Thoracic aorta (tissue), 2 donors: Measurements from ENCODE around the gene KCTD17. TPM values are rescaled to one million over a fixed set of nuclear protein-coding genes. Genes with fewer than 3 reads are reported as not detected.

Source experiments
- ATAC-seq: fragments of 150-250 bp; one replicate; pipeline ENCODE4 v1.8.0; 2017; ENCODE audit warnings: low read depth; ENCODE audit not compliant: insufficient number of reproducible peaks, low FRiP score
- DNase-seq: peaks from one replicate; pipeline ENCODE4 v3.0.0-alpha.2; 2020; ENCODE audit warnings: low spot score
- H3K27ac ChIP-seq, 2 donors: fragments of 200-600 bp; sonication (generic); 1 replicate in 1 of 2; 2 replicates in 1 of 2; pipeline ENCODE4 v1.5.1; 2016; ENCODE audit warnings: mild to moderate bottlenecking in 2 of 2, moderate library complexity in 2 of 2
- H3K27me3 ChIP-seq: fragments of 200-600 bp; sonication (generic); replicated peaks from 2 replicates; pipeline ENCODE4 v1.6.0; 2016; ENCODE audit warnings: mild to moderate bottlenecking; ENCODE audit not compliant: insufficient read depth
- H3K36me3 ChIP-seq: fragments of 200-600 bp; sonication (generic); one replicate; pipeline ENCODE4 v1.5.1; 2016
- H3K4me1 ChIP-seq, 2 donors: fragments of 200-600 bp; sonication (generic); 1 replicate in 1 of 2; 2 replicates in 1 of 2; pipeline versions ENCODE4 v1.5.1 to v1.6.0; 2016; ENCODE audit warnings: low read depth in 2 of 2, mild to moderate bottlenecking in 1 of 2; ENCODE audit not compliant: control insufficient read depth in 1 of 2
- H3K4me3 ChIP-seq: fragments of 200-600 bp; sonication (generic); 2 replicates; pipeline ENCODE4 v1.5.1; 2016; ENCODE audit warnings: mild to moderate bottlenecking
- H3K9me3 ChIP-seq: fragments of 200-600 bp; sonication (generic); 2 replicates; pipeline ENCODE4 v1.5.1; 2016
- CTCF ChIP-seq: fragments of 200-600 bp; sonication (generic); IDR thresholded peaks from one replicate; pipeline ENCODE4 v1.5.1; 2019; ENCODE audit warnings: antibody characterized with exemption
- total RNA-seq, 2 donors: library from RNA; depleted of rRNA; stranded (reverse); fragments of >200 nt; gene quantifications; one replicate each; pipeline versions ENCODE4 v1.1.0 to v1.2.3, GENCODE V29; 2016

The KCTD17 gene
- total RNA-seq, 2 donors from 2014 or later = 16.7 to 32.4 TPM

GRCh38 chr22:37095113-37095512 lies 43.6 kb downstream of the KCTD17 start:
- no peak for ATAC-seq
- no peaks in the 10 kb centered on the region for H3K36me3 ChIP-seq
- H3K27ac ChIP-seq = no peak overlapping the region
- no peak for DNase-seq
- H3K27me3 ChIP-seq = no peaks in the 10 kb centered on the region
- H3K4me3 ChIP-seq = no peak overlapping the region
- no peak for TF ChIP-seq CTCF
- no peaks in the 10 kb centered on the region for H3K9me3 ChIP-seq
- no peaks in the 10 kb centered on the region for H3K4me1 ChIP-seq

GRCh38 chr22:37097346-37097745 lies 45.8 kb downstream of the KCTD17 start:
- Histone ChIP-seq H3K4me1 (no peaks in the 10 kb centered on the region), H3K27me3 (no peaks in the 10 kb centered on the region), H3K4me3 (no peak overlapping the region), H3K9me3 (no peaks in the 10 kb centered on the region), H3K27ac (no peak overlapping the region), H3K36me3 (no peaks in the 10 kb centered on the region)
- ATAC-seq (no peak), DNase-seq (no peak)
- no peak for TF ChIP-seq CTCF

GRCh38 chr22:37098976-37099591 lies 47.5 kb downstream of the KCTD17 start:
- H3K27ac ChIP-seq = no peak overlapping the region
- no peak for ATAC-seq
- H3K36me3 ChIP-seq = no peaks in the 10 kb centered on the region
- no peaks in the 10 kb centered on the region for H3K4me1 ChIP-seq
- no peak for TF ChIP-seq CTCF
- H3K9me3 ChIP-seq = no peaks in the 10 kb centered on the region
- no peak overlapping the region for H3K4me3 ChIP-seq
- H3K27me3 ChIP-seq = no peaks in the 10 kb centered on the region
- no peak for DNase-seq

GRCh38 chr22:37100589-37101127 lies 49.1 kb downstream of the KCTD17 start:
- no peak overlapping the region for H3K4me3 ChIP-seq
- no peak overlapping the region for H3K27ac ChIP-seq
- no peaks in the 10 kb centered on the region for H3K27me3 ChIP-seq
- no peak for DNase-seq
- TF ChIP-seq CTCF = no peak
- H3K36me3 ChIP-seq = no peaks in the 10 kb centered on the region
- no peak for ATAC-seq
- H3K4me1 ChIP-seq = no peaks in the 10 kb centered on the region
- no peaks in the 10 kb centered on the region for H3K9me3 ChIP-seq

- Histone ChIP-seq H3K36me3 (no peaks in the 10 kb centered on the region), H3K4me3 (no peak overlapping the region), H3K27me3 (no peaks in the 10 kb centered on the region), H3K27ac (no peak overlapping the region), H3K4me1 (no peaks in the 10 kb centered on the region), H3K9me3 (no peaks in the 10 kb centered on the region)
- DNase-seq = no peak
- TF ChIP-seq CTCF = no peak
- ATAC-seq = no peak
Measured at GRCh38 chr22:37101311-37102066, 49.9 kb downstream of the KCTD17 start.
